Raji (cell line): ENCODE data around the gene NR6A1.

Experiments
- POLR2A ChIP-seq: IDR thresholded peaks from 2 replicates; pipeline ENCODE4 v1.6.1; 2011; ENCODE audit warnings: low read depth, low read length, control low read depth; ENCODE audit not compliant: insufficient read depth

Gene NR6A1

GRCh38 chr9:124773473-124774128, 2.5 kb upstream of the NR6A1 start:
- TF ChIP-seq POLR2A = no peak

GRCh38 chr9:124771867-124772679, 962 bp upstream of the NR6A1 start:
- TF ChIP-seq POLR2A = no peak

GRCh38 chr9:124770359-124771020, 621 bp downstream of the NR6A1 start:
- no peak for TF ChIP-seq POLR2A

- no peak for TF ChIP-seq POLR2A
Measured at GRCh38 chr9:124769549-124770358, 1.4 kb downstream of the NR6A1 start.

- TF ChIP-seq POLR2A = no peak
Measured at GRCh38 chr9:124768750-124769548, 2.2 kb downstream of the NR6A1 start.

GRCh38 chr9:124768334-124768733, 2.8 kb downstream of the NR6A1 start:
- TF ChIP-seq POLR2A = no peak

GRCh38 chr9:124767821-124768220, 3.3 kb downstream of the NR6A1 start:
- TF ChIP-seq POLR2A = no peak

GRCh38 chr9:124766815-124767554, 4.1 kb downstream of the NR6A1 start:
- TF ChIP-seq POLR2A = no peak

GRCh38 chr9:124766326-124766725, 4.8 kb downstream of the NR6A1 start:
- TF ChIP-seq POLR2A = no peak

- TF ChIP-seq POLR2A = no peak
Measured at GRCh38 chr9:124765439-124765835, 5.7 kb downstream of the NR6A1 start.

GRCh38 chr9:124764774-124765438, 6.2 kb downstream of the NR6A1 start:
- no peak for TF ChIP-seq POLR2A

GRCh38 chr9:124762633-124763032, 8.5 kb downstream of the NR6A1 start:
- no peak for TF ChIP-seq POLR2A

GRCh38 chr9:124761710-124762109, 9.4 kb downstream of the NR6A1 start:
- no peak for TF ChIP-seq POLR2A
